DMS114 treated with DMSO at 0.1 percent for 48 hours (cell line): ENCODE results near the gene TMEM236.

ENCODE experiments used
- DNase-seq: peaks from one replicate; lab custom pipeline; 2025; ENCODE audit not compliant: unreplicated experiment; lab: John Stamatoyannopoulos, UW

TMEM236 gene

DNA sequence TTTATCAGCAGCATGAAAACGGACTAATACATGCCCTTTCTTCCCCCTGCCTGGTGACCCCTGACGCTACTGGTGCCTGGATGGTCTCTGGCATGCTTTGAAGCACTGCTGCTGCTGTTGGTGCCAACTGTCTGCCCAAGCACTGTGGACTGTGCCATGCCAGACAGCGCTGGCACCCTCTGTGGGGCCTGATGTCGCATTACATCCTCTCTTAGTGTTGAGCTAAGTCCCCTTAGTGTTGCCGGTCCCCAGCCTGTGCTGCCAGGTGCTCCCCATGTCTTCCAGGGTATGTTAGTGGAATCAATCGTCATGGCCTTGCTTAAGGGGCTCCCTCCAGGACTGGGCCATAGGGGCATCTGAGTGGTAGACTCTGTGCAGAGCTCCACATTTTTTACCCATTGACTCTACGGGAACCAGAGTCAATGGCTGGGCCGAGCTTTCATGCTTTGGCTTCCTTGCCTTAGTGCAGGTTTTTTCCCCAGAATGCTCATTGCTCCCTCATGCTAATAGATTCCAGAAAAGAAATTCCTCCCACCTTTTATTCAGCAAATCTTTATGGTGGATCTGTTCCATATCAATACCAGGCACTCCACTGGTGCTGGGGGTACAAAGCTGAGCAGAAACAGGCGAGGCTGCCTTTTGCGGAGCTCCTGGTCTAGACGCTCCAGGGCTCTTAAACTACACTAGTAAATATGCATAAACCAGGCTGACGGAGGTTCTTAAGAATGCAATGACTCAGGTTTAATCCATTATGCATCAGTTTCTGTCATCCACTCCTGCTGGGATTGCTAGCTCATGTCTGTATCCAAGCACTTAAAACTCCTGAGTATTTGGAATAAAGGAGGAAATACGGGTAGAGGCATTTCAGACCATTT is 35.3 kb downstream of the TMEM236 start:
- no peak for DNase-seq

- no peak for DNase-seq
These were observed 36.6 kb downstream of the TMEM236 start for GRCh38 chr10:17788646-17789045.

DNA sequence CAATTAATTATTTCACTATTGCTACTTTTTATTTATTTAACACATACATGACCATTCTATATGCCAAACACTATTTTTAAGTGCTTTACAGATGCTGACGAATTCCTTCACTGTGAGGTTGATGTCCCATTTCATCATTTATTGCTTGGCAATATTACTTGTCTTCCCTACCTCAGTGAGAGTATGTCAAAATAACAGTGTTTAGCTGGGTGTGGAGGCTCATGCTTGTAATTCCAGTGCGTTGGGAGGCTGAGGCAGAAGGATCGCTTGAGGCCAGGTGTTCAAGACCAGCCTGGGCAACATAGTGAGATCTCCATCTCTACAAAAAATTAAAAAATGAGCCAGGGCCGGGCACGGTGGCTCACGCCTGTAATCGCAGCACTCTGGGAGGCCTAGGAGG is 37.4 kb downstream of the TMEM236 start:
- no peak for DNase-seq

GRCh38 chr10:17790651-17791050 is 38.6 kb downstream of the TMEM236 start:
- no peak for DNase-seq

DNA sequence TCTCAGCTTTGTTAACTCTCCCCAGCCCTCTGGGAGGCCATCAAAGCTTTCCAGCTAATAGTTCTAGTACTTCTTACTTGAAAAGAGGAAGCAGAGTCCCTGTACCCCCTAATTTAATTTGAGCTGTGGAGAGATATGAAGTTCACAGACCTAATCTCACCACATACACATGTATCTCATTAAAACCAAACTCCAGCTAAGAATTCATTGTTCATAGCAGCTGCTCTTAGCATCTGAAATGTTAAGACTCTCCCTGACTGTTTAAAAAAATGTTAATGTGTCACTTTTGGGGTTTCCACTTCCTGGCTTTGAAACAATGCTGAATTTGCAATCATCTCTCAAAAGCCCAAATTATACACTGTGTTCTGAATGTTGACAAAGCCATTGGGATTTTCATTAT is 41.0 kb downstream of the TMEM236 start:
- DNase-seq: no peak

DNA sequence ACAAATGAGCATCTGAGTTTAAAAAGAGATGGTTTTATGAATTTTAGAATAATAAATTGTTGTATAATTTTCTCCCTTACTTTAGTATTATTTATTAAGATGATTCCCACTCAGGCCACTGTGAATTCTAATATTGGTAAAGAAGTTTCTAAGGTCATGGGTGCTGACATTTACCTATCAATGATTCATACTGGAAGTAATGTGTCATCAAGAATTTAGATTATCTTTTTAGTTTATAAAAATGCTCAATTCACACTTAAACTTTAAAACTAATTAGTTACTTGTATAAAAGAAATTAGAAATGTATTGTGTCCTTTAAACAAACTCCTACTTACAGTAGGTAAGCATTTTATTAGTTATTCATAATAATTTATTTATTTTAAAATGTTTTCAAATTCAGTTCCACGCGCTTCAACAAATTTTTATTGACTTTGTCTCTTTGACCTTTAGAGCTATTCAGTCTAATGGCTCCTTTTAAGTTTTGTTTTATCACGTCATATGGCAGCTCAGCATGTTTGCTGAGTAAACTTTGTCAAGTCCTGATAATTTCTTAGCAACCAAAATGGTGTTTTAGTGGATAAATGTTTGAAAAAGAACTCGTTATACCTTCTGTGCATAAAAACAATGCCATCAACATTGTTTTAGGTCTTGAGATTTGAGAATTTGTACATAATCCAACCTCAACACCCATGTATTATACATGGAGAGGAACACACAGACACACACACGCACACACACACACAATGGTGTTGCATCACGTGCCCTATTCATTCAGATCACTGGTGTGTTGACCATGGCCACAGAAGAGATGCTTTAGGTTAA is 42.0 kb downstream of the TMEM236 start:
- no peak for DNase-seq

DNA sequence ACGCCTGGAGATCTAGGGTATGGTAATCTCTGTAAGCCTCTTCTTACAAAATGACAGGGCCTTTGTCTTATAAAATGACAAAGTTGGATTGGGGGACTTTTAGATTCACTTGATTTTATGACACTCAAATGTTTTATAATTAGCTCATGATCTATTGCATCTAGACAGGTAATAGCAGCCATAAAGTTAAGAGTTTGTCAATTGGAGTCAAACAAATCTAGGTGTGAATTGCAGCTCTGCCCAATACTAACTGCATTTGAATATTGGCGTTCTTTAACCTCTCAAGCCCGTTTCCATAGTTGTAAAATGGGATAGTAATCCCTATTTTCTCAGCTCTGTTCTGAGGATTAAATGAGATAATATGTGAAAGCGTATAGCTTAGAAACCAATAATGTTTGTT is 43.1 kb downstream of the TMEM236 start:
- DNase-seq: no peak

DNA sequence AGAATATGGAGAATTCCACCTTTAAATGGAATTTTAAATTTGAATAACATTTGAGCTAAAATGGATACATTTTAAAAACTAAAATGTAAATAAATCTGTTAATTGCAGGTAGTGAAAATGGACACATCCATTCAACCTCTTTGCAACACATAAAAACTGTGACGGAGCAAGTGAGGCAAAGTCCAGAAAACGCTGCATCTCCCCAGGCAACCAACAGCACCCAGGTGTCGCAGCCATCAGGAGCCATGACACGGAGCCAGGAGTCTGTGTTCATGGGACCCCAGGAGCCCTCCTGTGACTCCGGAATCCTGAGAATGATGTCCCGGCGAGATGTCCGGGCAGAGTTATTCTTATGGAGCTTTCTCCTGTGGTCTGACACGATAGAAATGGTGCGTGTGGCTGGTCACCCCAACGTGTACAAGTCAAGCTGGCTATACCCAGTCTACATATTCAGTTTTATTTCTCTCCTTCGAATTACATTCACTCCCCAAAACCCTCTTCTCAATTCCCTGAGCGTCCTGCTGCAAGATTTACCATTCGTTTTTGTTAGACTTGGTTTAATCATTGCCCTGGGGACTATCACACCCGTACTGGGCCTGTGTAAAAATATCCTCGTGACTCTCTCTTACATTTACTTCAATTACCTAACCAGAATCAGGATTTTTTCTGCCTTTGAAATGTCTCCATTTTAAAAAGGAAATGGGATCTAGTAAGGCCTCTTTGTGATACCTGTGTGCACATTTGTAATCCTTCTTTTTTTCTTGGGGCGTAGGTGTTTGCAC is 44.0 kb downstream of the TMEM236 start:
- DNase-seq: no peak

DNA sequence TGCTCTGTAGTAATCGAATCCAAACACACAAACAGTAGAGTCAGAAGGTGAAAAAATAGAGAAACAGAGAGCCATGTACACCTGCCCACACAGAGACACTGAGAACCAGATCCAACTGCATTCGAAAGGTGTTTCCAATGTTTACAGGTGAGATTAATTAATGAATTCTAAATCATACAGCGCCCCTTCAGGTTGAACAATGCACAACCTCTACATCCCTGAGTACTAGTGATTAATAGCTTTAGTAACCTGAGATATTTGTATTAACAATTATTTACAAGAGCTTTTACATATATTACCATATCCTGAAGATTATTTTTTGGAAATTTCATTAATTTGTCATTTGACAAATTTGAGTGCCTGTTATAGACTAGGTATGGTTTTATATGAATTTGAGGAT is 49.5 kb downstream of the TMEM236 start:
- no peak for DNase-seq

DNA sequence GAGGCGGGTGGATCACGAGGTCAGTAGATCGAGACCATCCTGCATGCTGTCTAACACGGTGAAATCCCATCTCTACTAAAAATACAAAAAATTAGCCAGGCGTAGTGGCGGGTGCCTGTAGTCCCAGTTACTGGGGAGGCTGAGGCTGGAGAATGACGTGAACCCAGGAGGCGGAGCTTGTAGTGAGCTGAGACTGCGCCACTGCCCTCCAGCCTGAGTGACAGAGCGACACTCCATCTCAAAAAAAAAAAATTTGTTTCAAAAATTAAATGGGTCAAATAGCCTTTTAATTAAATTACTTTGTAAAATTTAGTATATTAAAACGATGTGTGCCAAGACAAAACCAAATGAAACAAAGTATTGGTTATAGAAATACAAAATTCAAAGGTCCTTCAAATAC is 50.3 kb downstream of the TMEM236 start:
- DNase-seq: no peak

- no peak for DNase-seq
These were observed 51.0 kb downstream of the TMEM236 start for GRCh38 chr10:17802976-17803375.

DNA sequence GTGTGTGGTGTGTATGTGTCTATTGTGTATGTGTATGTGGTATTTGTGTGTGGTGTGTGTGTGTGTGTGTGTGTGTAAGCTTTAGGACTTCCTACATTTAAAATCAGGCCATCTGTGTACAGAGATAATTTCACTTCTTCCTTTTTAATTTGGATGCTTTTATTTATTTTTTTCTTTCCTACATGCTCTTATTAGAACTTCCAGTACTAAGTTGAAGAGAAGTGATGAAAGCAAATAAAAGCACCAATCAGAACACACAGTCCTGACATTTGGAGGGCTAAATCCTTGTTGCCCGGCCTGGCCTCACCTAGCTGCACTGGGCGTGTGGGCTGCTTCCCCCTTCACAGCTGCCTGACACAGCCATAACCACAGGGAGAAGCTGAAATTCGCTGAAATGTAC is 53.3 kb downstream of the TMEM236 start:
- no peak for DNase-seq

- DNase-seq: no peak
These were observed 54.0 kb downstream of the TMEM236 start for GRCh38 chr10:17805921-17806577.

GRCh38 chr10:17808971-17809841 is 57.2 kb downstream of the TMEM236 start, which contains the start of gene MRC1:
Gene MRC1 (plus strand): TSS chr10:17809348. CDS start chr10:17809466, 118 bp downstream.
- DNase-seq: no peak

DNA sequence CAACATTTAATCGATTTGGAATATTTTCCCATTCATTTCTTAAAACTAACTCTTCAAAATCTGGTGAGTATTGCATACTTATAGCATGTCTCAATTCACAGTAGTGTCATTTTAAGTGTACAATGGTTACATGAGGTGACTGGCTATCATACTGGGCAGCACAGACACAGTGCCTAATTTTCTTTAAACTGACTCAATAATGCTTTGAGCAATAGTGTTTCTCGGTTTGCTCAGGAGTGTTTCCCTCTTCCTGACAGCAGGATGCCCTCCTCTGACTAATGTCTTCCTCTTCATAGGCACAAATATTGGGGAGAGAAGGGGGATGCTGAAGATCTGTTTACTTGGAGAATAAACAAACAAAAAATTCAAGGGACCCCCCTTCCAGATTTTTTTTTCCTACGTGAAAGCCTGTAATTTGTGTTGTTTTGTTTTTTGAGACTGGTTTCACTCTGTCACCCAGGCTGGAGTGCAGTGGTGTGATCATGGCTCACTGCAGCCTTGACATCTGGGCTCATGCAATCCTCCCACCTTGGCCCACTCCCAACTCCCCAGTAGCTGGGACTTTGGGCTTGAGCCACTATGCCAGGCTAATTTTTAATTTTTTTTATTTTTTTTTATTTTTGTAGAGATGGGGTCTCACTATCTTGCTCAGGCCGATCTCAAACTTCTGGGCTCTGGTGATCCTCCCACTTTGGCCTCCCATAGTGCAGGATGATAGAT is 59.3 kb downstream of the TMEM236 start:
- no peak for DNase-seq

- no peak for DNase-seq
These were observed 63.0 kb downstream of the TMEM236 start for GRCh38 chr10:17814973-17815372.

GRCh38 chr10:17816199-17816598 is 64.2 kb downstream of the TMEM236 start:
- DNase-seq: no peak

GRCh38 chr10:17817316-17817715 is 65.3 kb downstream of the TMEM236 start:
- DNase-seq: no peak

DNA sequence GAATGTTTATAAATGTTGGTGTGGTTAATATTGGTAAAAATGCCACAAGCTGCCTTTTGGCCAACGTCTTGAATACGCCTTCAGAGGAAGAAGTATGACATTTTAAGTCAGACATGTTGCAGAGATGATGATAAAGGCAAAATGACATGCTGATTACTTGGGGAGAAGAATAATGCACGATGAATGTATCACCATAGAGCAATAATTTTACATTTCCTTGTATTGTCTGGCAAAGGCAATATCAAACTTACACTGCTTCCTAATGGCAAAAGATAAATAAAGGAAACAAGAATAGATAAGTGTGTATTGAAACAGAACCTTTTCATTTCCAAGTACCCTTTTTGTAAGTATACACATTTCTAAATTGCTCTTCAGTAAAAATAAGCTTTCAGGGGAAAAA is 65.8 kb downstream of the TMEM236 start:
- no peak for DNase-seq
